K562 (cell line): ENCODE measurements around the gene XRCC3. TPM values are rescaled to one million over a fixed set of nuclear protein-coding genes. Genes with fewer than 3 reads are reported as not detected.

ENCODE experiments used
- ATAC-seq: fragments of 200-7000 bp; cut with Tn5 transposase; 3 replicates; pipeline ENCODE4 v1.9.1; 2020; ENCODE audit warnings: moderate library complexity
- BruUV-seq: library from RNA; stranded (reverse); fragments of 400-500 nt; replicated peaks from 2 replicates; lab custom pipeline; 2021; lab: Mats Ljungman, UMichigan
- CTCF ChIA-PET: fragments of 300-600 bp; formaldehyde crosslinking; extraction: SDS; loops from one replicate; lab custom pipeline; 2021; ENCODE audit warnings: low intra/inter-chr PET ratio; lab: Yijun Ruan, JAX
- POLR2A ChIA-PET: fragments of 300-600, 350-650 bp; sonication (Branson Sonifier 250); formaldehyde crosslinking; extraction: SDS; loops from one replicate; lab custom pipeline; 2021; ENCODE audit warnings: antibody characterized with exemption, inconsistent platforms; lab: Yijun Ruan, JAX
- DNase-seq, 4 experiments: peaks; one replicate each; pipeline versions ENCODE4 v3.0.0 to v3.0.0-alpha.2; 2011 to 2018; ENCODE audit warnings: low spot score in 3 of 4, mixed read lengths in 3 of 4; ENCODE audit errors: extremely low read depth in 1 of 4
- FAIRE-seq: peaks from 2 replicates; lab custom pipeline; 2011; peaks lifted over from hg19 to GRCh38; lab: Jason Lieb, UNC
- H2AFZ ChIP-seq: 2 replicates; pipeline ENCODE4 v1.6.0; 2011; ENCODE audit warnings: low read depth, low read length, control low read depth, inconsistent platforms
- H3K27ac ChIP-seq: fragments of 200-600 bp; 3 replicates; pipeline ENCODE4 v1.8.0; 2011; ENCODE audit warnings: low read depth, mild to moderate bottlenecking, control low read depth, inconsistent platforms, low read length, moderate library complexity, mixed read lengths; ENCODE audit errors: extremely low read depth
- H3K27me3 ChIP-seq, 2 experiments: fragments of 300-600 bp in 1 of 2; 2 replicates in 1 of 2; 3 replicates in 1 of 2; pipeline versions ENCODE4 v1.6.0 to v1.8.0; 2011; ENCODE audit warnings: inconsistent platforms in 2 of 2, low read length in 2 of 2, mild to moderate bottlenecking in 1 of 2, mixed read lengths in 1 of 2, moderate library complexity in 1 of 2; ENCODE audit not compliant: control insufficient read depth in 2 of 2, insufficient read depth in 2 of 2
- H3K36me3 ChIP-seq: fragments of 300-600 bp; 3 replicates; pipeline ENCODE4 v1.8.0; 2011; ENCODE audit warnings: mild to moderate bottlenecking, low read length, inconsistent platforms; ENCODE audit not compliant: control insufficient read depth, insufficient read depth
- H3K4me1 ChIP-seq, 2 experiments: fragments of 200-600 bp in 1 of 2; replicated peaks in 1 of 2; 2 replicates in 1 of 2; 3 replicates in 1 of 2; pipeline versions ENCODE4 v1.5.1 to v1.8.0; 2011; ENCODE audit warnings: inconsistent platforms in 2 of 2, low read length in 2 of 2, mild to moderate bottlenecking in 1 of 2, mixed read lengths in 1 of 2, moderate library complexity in 1 of 2; ENCODE audit not compliant: control insufficient read depth in 2 of 2, insufficient read depth in 2 of 2
- H3K4me2 ChIP-seq: 2 replicates; pipeline ENCODE4 v1.6.1; 2011; ENCODE audit warnings: low read length, control low read depth, inconsistent platforms, mixed read lengths; ENCODE audit not compliant: insufficient read depth
- H3K4me3 ChIP-seq: fragments of 200-600 bp; sonication (generic), shearing (Covaris generic); 2 replicates; pipeline ENCODE4 v1.5.1; 2016; ENCODE audit warnings: control low read depth, inconsistent platforms
- H3K79me2 ChIP-seq: fragments of 200-600 bp; 3 replicates; pipeline ENCODE4 v1.8.0; 2011; ENCODE audit warnings: low read length, inconsistent platforms; ENCODE audit not compliant: control insufficient read depth, insufficient read depth
- H3K9ac ChIP-seq, 2 experiments: 2 replicates each; pipeline versions ENCODE4 v1.6.0 to v1.6.1; 2011; ENCODE audit warnings: low read depth in 2 of 2, low read length in 2 of 2, control low read depth in 1 of 2, inconsistent platforms in 1 of 2, mild to moderate bottlenecking in 1 of 2, mixed read lengths in 1 of 2; ENCODE audit not compliant: insufficient read depth in 1 of 2
- H3K9me1 ChIP-seq: one replicate; pipeline ENCODE4 v1.6.0; 2011; ENCODE audit warnings: inconsistent platforms, mild to moderate bottlenecking, low read length, moderate library complexity; ENCODE audit not compliant: control insufficient read depth, insufficient read depth
- H3K9me3 ChIP-seq: replicated peaks from 2 replicates; pipeline ENCODE4 v1.5.1; 2011; ENCODE audit warnings: low read depth, low read length, inconsistent platforms; ENCODE audit not compliant: control insufficient read depth, insufficient read depth
- H4K20me1 ChIP-seq: replicated peaks from 2 replicates; pipeline ENCODE4 v1.6.1; 2011; ENCODE audit warnings: low read length, inconsistent platforms, mixed read lengths; ENCODE audit not compliant: control insufficient read depth, insufficient read depth
- BCL6 ChIP-seq: fragments of 250-450 bp; sonication (Bioruptor Pico); IDR thresholded peaks from 2 replicates; pipeline ENCODE4 v1.4.0; 2020
- BDP1 ChIP-seq: IDR thresholded peaks from 3 replicates; pipeline ENCODE4 v1.6.1; 2011; ENCODE audit not compliant: insufficient read length, insufficient read depth
- HNRNPH1 ChIP-seq: fragments of 200-400 bp; formaldehyde crosslinking; optimal IDR thresholded peaks from 2 replicates; pipeline ENCODE3; 2017; ENCODE audit warnings: low read depth, mild to moderate bottlenecking, low read length, moderate library complexity
- IRF2 ChIP-seq: sonication (generic); formaldehyde crosslinking; IDR thresholded peaks from 2 replicates; pipeline ENCODE4 v1.8.1; 2022; ENCODE audit warnings: mild to moderate bottlenecking, missing genetic modification reagents
- KAT2B ChIP-seq: IDR thresholded peaks from one replicate; pipeline ENCODE4 v1.6.1; 2012; ENCODE audit warnings: low read depth, mild to moderate bottlenecking, control low read depth, inconsistent platforms, low read length, moderate library complexity
- KDM5B ChIP-seq: fragments of 200-600 bp; sonication (generic); IDR thresholded peaks from 2 replicates; pipeline ENCODE4 v1.6.1; 2012; ENCODE audit warnings: low read depth, mild to moderate bottlenecking, moderate library complexity, low read length, control low read depth, inconsistent platforms; ENCODE audit not compliant: insufficient replicate concordance
- MLLT1 ChIP-seq, 2 experiments: fragments of 450-650 bp; IDR thresholded peaks; 2 replicates each; pipeline ENCODE4 v1.6.1; 2016
- PHB2 ChIP-seq: fragments of 450-650 bp; IDR thresholded peaks from 2 replicates; pipeline ENCODE4 v1.6.1; 2017; ENCODE audit warnings: low read depth
- POLR2B ChIP-seq: fragments of 450-650 bp; IDR thresholded peaks from 2 replicates; pipeline ENCODE4 v1.6.1; 2018; ENCODE audit warnings: low read depth; ENCODE audit not compliant: partially characterized antibody
- POLR2G ChIP-seq: fragments of 200-400 bp; formaldehyde crosslinking; IDR thresholded peaks from 2 replicates; pipeline ENCODE4 v1.6.1; 2017; ENCODE audit warnings: low read depth, mild to moderate bottlenecking, antibody characterized with exemption, low read length, moderate library complexity
- SMC3 ChIP-seq: conservative IDR thresholded peaks from 2 replicates; pipeline ENCODE4 v1.6.1; 2011; ENCODE audit warnings: low read depth, low read length, improper control_type of control experiment; ENCODE audit not compliant: insufficient read depth
- STAT5B ChIP-seq: fragments of 250-450 bp; sonication (Bioruptor Pico); IDR thresholded peaks from 2 replicates; pipeline ENCODE4 v1.8.0; 2021; ENCODE audit warnings: mild to moderate bottlenecking, inconsistent platforms
- ZNF347 ChIP-seq: fragments of 450-650 bp; formaldehyde crosslinking; IDR thresholded peaks from 2 replicates; pipeline ENCODE4 v1.4.0; 2020; ENCODE audit warnings: low read depth, mild to moderate bottlenecking, moderate library complexity
- ZNF655 ChIP-seq: fragments of 250-450 bp; sonication (Bioruptor Pico); IDR thresholded peaks from 2 replicates; pipeline ENCODE4 v1.5.0; 2021
- ZZZ3 ChIP-seq: fragments of 450-650 bp; IDR thresholded peaks from 2 replicates; pipeline ENCODE4 v1.6.1; 2016; ENCODE audit warnings: antibody characterized with exemption, mild to moderate bottlenecking, moderate library complexity
- WGBS: fragments of 100-300 bp; shearing (Covaris generic); methylation state at CpG from one replicate; pipeline ENCODE4 v1.1.6; 2016; ENCODE audit warnings: low coverage, mixed read lengths; ENCODE audit not compliant: insufficient coverage; ENCODE audit errors: missing lambda C conversion rate; 5-methylcytosine and 5-hydroxymethylcytosine counted together
- in situ Hi-C: fragments of 300-500 bp; cut with MboI; formaldehyde crosslinking; loops from 4 replicates; pipeline ENCODE4 v1.15.0; 2018; ENCODE audit warnings: inconsistent platforms, mixed read lengths
- intact Hi-C: fragments of 100-400 bp; cut with micrococcal nuclease; formaldehyde crosslinking; loops from 2 replicates; pipeline ENCODE4 v1.14.2; 2022
- polyA plus RNA-seq, 8 experiments: library from polyadenylated mRNA; depleted of rRNA in 4 of 8; stranded (reverse) in 5 of 8; unstranded in 3 of 8; fragments of >200 nt; fragmentation: Nextera tagmentation in 2 of 8; fragmentation: Illumina TruSeq in 1 of 8; extraction: Ambion mirVana in 2 of 8; extraction: Trizol in 1 of 8; gene quantifications; 2 replicates each; pipeline versions ENCODE4 v1.2.1 to v1.2.3, GENCODE V29; 2011 to 2014; ENCODE audit warnings: inconsistent platforms in 1 of 8, missing spikeins in 1 of 8
- total RNA-seq, 7 experiments: library from RNA; depleted of rRNA in 6 of 7; stranded (reverse); fragments of >200 nt in 6 of 7; fragmentation: Illumina TruSeq in 2 of 7; extraction: Trizol in 2 of 7; gene quantifications; 2 replicates each; pipeline versions ENCODE4 v1.2.1 to v1.2.3, GENCODE V29; 2011 to 2021; ENCODE audit warnings: low replicate concordance in 1 of 7
- TF ChIP-seq, protein P1 (sequence below): fragments of 250-450 bp; sonication (Bioruptor Pico); IDR thresholded peaks from 2 replicates; pipeline ENCODE4 v1.4.0; 2020; ENCODE audit warnings: mild to moderate bottlenecking, moderate library complexity, borderline replicate concordance

Gene XRCC3
- total and polyA plus RNA-seq, 9 of the 15 experiments (the other 6 are each of a cell fraction or from before 2014, with no cell fraction given) = 0.34 to 59.3 (median 30.3) TPM

GRCh38 chr14:103668117-103668516 lies 47.1 kb downstream of the XRCC3 start:
- Histone ChIP-seq H3K36me3 (peaks cover 69% of the 10 kb centered on the region; the same call in 2 of the 3 replicates), H2AFZ (no peak overlapping the region), H3K4me2 (no peak overlapping the region), H3K27ac (no peak overlapping the region), H4K20me1 (no peaks in the 10 kb centered on the region), H3K9ac (no peak overlapping the region), H3K4me3 (no peak overlapping the region), H3K9me1 (no peaks in the 10 kb centered on the region), H3K4me1 (no peaks in the 10 kb centered on the region), H3K9me3 (no peaks in the 10 kb centered on the region), H3K27me3 (no peaks in the 10 kb centered on the region), H3K79me2 (no peaks in the 10 kb centered on the region)
- BruUV-seq = no TSS peak
- FAIRE-seq (no peak), DNase-seq (no peak), ATAC-seq (no peak)
- no peak for TF ChIP-seq BCL6
- TF ChIP-seq HNRNPH1 = no peak
- no peak for TF ChIP-seq ZNF347 (CRISPR knock-in tag)
- TF ChIP-seq ZNF655 (CRISPR knock-in tag) = no peak
- TF ChIP-seq SMC3 = no peak
- no peak for TF ChIP-seq MLLT1 (IDR thresholded peaks at IDR 0.05)
- TF ChIP-seq BDP1 = no peak
- TF ChIP-seq STAT5B (CRISPR knock-in tag) = no peak
- no peak for TF ChIP-seq PHB2
- no peak for TF ChIP-seq IRF2 (CRISPR knock-in tag)
- TF ChIP-seq ZZZ3 = no peak
- no peak for TF ChIP-seq KDM5B
- no peak for TF ChIP-seq KAT2B
- no peak for TF ChIP-seq POLR2G
- TF ChIP-seq, protein P1, sequence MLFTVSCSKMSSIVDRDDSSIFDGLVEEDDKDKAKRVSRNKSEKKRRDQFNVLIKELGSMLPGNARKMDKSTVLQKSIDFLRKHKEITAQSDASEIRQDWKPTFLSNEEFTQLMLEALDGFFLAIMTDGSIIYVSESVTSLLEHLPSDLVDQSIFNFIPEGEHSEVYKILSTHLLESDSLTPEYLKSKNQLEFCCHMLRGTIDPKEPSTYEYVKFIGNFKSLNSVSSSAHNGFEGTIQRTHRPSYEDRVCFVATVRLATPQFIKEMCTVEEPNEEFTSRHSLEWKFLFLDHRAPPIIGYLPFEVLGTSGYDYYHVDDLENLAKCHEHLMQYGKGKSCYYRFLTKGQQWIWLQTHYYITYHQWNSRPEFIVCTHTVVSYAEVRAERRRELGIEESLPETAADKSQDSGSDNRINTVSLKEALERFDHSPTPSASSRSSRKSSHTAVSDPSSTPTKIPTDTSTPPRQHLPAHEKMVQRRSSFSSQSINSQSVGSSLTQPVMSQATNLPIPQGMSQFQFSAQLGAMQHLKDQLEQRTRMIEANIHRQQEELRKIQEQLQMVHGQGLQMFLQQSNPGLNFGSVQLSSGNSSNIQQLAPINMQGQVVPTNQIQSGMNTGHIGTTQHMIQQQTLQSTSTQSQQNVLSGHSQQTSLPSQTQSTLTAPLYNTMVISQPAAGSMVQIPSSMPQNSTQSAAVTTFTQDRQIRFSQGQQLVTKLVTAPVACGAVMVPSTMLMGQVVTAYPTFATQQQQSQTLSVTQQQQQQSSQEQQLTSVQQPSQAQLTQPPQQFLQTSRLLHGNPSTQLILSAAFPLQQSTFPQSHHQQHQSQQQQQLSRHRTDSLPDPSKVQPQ (CRISPR knock-in tag) = no peak
- no peak for TF ChIP-seq POLR2B
- WGBS = 100% methylated on average over 2 of the region's 3 CpGs
- intact Hi-C loops (no loop called here), in situ Hi-C loops (no loop called here)
- POLR2A ChIA-PET = interaction anchor here (0.5 to 0.6 kb wide), 2 partner anchors 10 to 48 kb away, joined by 3 to 4 read pairs; partner anchors contain the start of gene ZFYVE21
- CTCF ChIA-PET = no interaction called here
